Aorta (tissue), 5 donors: ENCODE data around the gene MGAM2. TPM values are rescaled to one million over a fixed set of nuclear protein-coding genes. Genes with fewer than 3 reads are reported as not detected.

ENCODE experiments used
- ATAC-seq: fragments of 200-7000 bp; cut with Tn5 transposase; one replicate; pipeline ENCODE4 v1.9.1; 2022; ENCODE audit warnings: moderate library complexity; ENCODE audit not compliant: low FRiP score
- DNase-seq, 2 donors: peaks; one replicate each; pipeline ENCODE4 v3.0.0-alpha.2; 2020
- H3K27ac ChIP-seq, 2 donors: one replicate each; pipeline ENCODE4 v1.5.1; 2013; ENCODE audit warnings: low read length in 2 of 2, mild to moderate bottlenecking in 2 of 2, moderate library complexity in 2 of 2, control low read depth in 1 of 2, inconsistent platforms in 1 of 2, low read depth in 1 of 2
- H3K27me3 ChIP-seq, 2 donors: one replicate each; pipeline ENCODE4 v1.6.1; 2013; ENCODE audit warnings: control low read depth in 1 of 2, low read length in 1 of 2, mild to moderate bottlenecking in 1 of 2, moderate library complexity in 1 of 2; ENCODE audit not compliant: insufficient read depth in 2 of 2, control insufficient read depth in 1 of 2
- H3K36me3 ChIP-seq, 2 donors: one replicate each; pipeline ENCODE4 v1.6.1; 2013; ENCODE audit warnings: control low read depth in 1 of 2, low read length in 1 of 2, mild to moderate bottlenecking in 1 of 2; ENCODE audit not compliant: insufficient read depth in 2 of 2, control insufficient read depth in 1 of 2
- H3K4me1 ChIP-seq, 2 donors: one replicate each; pipeline ENCODE4 v1.6.1; 2013; ENCODE audit warnings: low read length in 2 of 2, control low read depth in 1 of 2, mild to moderate bottlenecking in 1 of 2, moderate library complexity in 1 of 2; ENCODE audit not compliant: insufficient read depth in 2 of 2, control insufficient read depth in 1 of 2
- H3K4me3 ChIP-seq, 2 donors: one replicate each; pipeline ENCODE4 v1.5.1; 2013; ENCODE audit warnings: low read length in 2 of 2, control low read depth in 1 of 2, mild to moderate bottlenecking in 1 of 2
- H3K9me3 ChIP-seq: one replicate; pipeline ENCODE4 v1.6.1; 2013; ENCODE audit warnings: mild to moderate bottlenecking, low read length; ENCODE audit not compliant: control insufficient read depth
- WGBS, 2 donors: extraction: QIAGEN DNeasy Blood & Tissue Kit; methylation state at CpG; one replicate each; pipeline ENCODE4 v1.1.7; 2013; 5-methylcytosine and 5-hydroxymethylcytosine counted together
- intact Hi-C, 2 donors: fragments of 100-400 bp; cut with DNase I; formaldehyde crosslinking; loops; one replicate each; pipeline versions ENCODE4 v1.14.2 to v1.15.0; 2022
- long read RNA-seq, 2 donors: library from polyadenylated mRNA; unstranded; transcript quantifications; one replicate each; pipeline ENCODE4 v2.0.0, GENCODE V29; 2020 to 2021
- polyA plus RNA-seq, 2 donors: library from polyadenylated mRNA; stranded (reverse); fragments of 200-250 nt; gene quantifications; one replicate each; pipeline ENCODE4 v1.2.3, GENCODE V29; 2013
- total RNA-seq, 2 donors: library from RNA; stranded (reverse); fragmentation: NEBNext Ultra II Directional; extraction: Animal tissue kit (Norgen Biotek cat#: 25700); gene quantifications; one replicate each; pipeline ENCODE4 v1.2.1, GENCODE V29; 2021
- donor health status: healthy with polysubstance abuse.
- donor health status: Bipolar disorder and iron deficiency.
- donor health status: DM: no; HTN: no; CAD: no.
- donor health status: DM: no; HTN: no; CAD: no.
- donor health status: DM: yes; HTN: yes; CAD: no.

Gene MGAM2
- total RNA-seq (under 1 TPM; 0.12 to 0.65 TPM), polyA plus RNA-seq (1 to 10 TPM in 1 of 2 donors, under 1 TPM in 1; 0.03 to 1.4 TPM)
- long read RNA-seq, donor 1 = 0 reads
- long read RNA-seq, donor 2 = 0 reads

DNA sequence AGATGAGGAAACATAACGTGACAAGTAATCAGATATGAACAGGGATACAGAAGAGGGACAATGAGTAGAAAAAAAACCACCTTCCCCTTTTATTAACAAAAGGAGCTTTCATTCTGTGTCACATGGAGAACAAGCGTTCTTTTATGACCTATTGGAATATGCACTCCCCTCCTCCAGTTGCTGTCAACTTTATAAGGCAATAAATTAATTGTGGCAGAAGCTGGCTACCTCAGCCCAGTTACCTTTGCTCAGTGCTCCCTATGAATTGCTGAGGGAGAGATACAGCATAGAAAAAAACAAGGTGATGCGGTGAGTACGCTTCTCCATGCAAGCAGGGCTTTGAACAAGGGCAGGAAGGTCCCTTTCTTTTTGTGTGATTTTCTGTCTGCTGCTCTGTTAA is at the start of gene MGAM2:
MGAM2 (plus strand) TSS at position 220 of the 400 bp plus-strand sequence. CDS start 5,156 bp downstream, outside the sequence.
- ATAC-seq (no peak), DNase-seq (no peak)
- Histone ChIP-seq H3K27me3 (no peaks in the 10 kb centered on the region), H3K36me3 (no peaks in the 10 kb centered on the region), H3K4me1 (no peaks in the 10 kb centered on the region), H3K27ac (no peak within 1 kb of the TSS), H3K4me3 (no peak within 1 kb of the TSS), H3K9me3 (no peaks in the 10 kb centered on the region)
- WGBS, 2 donors = 78 to 83% methylated on average over 4 of the region's 4 CpGs
- intact Hi-C loops = no loop called here

- no peaks in the 10 kb centered on the region for H3K9me3 ChIP-seq
- no peaks in the 10 kb centered on the region for H3K4me1 ChIP-seq
- DNase-seq (no peak), ATAC-seq (no peak)
- H3K27ac ChIP-seq = no peak overlapping the region
- no peak overlapping the region for H3K4me3 ChIP-seq
- intact Hi-C loops = loop anchor here in 1 of 2 donors (1.0 kb wide), 1 partner anchor 32 kb away; no protein-coding TSS in a partner anchor
- H3K27me3 ChIP-seq = no peaks in the 10 kb centered on the region
- 49 to 57% methylated on average over 12 of the region's 12 CpGs for WGBS, 2 donors
- H3K36me3 ChIP-seq = no peaks in the 10 kb centered on the region
Measured at GRCh38 chr7:142063551-142064442, 47.7 kb upstream of the MGAM2 start.

DNA sequence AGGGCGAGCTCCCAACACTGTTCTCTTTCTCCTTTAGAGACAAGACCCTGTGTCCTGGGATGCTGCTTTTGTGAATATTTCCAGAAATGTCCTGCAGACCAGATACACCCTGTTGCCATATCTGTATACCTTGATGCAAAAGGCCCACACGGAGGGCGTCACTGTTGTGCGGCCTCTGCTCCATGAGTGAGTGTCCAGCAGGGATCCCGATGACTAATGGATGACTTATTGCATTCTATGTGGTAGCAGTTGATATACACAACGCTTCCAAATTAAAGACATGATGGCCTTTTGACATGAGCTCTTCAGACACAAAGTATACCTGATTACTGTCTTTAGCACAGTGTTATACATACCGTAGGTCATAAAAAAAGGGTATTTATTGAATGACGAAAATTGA is 45.0 kb upstream of the MGAM2 start:
- no peak for DNase-seq
- Histone ChIP-seq H3K27me3 (no peaks in the 10 kb centered on the region), H3K4me1 (no peaks in the 10 kb centered on the region), H3K4me3 (no peak overlapping the region), H3K27ac (no peak overlapping the region), H3K36me3 (no peaks in the 10 kb centered on the region), H3K9me3 (no peaks in the 10 kb centered on the region)
- WGBS, 2 donors = 93 to 96% methylated on average over 8 of the region's 8 CpGs
- intact Hi-C loops = no loop called here
- no peak for ATAC-seq

DNA sequence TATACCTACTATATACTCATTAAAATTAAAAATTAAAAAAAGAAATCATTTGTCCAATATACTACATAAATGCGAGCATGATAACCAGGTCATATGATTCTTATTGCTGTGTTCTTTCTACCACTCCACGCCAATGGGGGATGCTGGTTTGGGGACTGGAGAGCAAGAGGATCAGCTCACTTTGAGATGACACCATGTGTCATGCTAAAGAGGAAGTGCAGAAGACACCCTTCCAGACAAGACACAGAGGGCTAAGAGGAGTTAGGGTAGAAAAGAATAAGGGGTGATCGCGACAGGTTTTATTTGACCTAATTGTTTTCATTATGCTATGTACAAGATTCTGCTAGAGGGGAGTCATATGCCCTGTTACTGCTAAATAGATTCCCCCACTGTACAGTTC is 33.8 kb upstream of the MGAM2 start:
- no peaks in the 10 kb centered on the region for H3K4me1 ChIP-seq
- whole genome bisulfite sequencing, 2 donors = 97% methylated on average over 4 of the region's 4 CpGs
- H3K27me3 ChIP-seq = no peaks in the 10 kb centered on the region
- H3K36me3 ChIP-seq = no peaks in the 10 kb centered on the region
- H3K4me3 ChIP-seq = no peak overlapping the region
- H3K27ac ChIP-seq = no peak overlapping the region
- DNase-seq (no peak), ATAC-seq (no peak)
- H3K9me3 ChIP-seq = no peaks in the 10 kb centered on the region
- intact Hi-C loops = no loop called here

GRCh38 chr7:142083605-142084004 is 27.9 kb upstream of the MGAM2 start:
- DNase-seq = no peak
- Histone ChIP-seq H3K36me3 (no peaks in the 10 kb centered on the region), H3K9me3 (peaks cover 3% of the 10 kb centered on the region), H3K4me1 (peaks cover 0 to 1% of the 10 kb centered on the region in 2 donors), H3K27me3 (no peaks in the 10 kb centered on the region), H3K4me3 (no peak overlapping the region), H3K27ac (no peak overlapping the region)
- intact Hi-C loops = loop anchor here in 1 of 2 donors (10.0 kb wide), 1 partner anchor 109 kb away; the partner anchor contains the start of gene TAS2R38
- no peak for ATAC-seq
- 92 to 94% methylated on average over 1 of the region's 1 CpG for WGBS, 2 donors

DNA sequence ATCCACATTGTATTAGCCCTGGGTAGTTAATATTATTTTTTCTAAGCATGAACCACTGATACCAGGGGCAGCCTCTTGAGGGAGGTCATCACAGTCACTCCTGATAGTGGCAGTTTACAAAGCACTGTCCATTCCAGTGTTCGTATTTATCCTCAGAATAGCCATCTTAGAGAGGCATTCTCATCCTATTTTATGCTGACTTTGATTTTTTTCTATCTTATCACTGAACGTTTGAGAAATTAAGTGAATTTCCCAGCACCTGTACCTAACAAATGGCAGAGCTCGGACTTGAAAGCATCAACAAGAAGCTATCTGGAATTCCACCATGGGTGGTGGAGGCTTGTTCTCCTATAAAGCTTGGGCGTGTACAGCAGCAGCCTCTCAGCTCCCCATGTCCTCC is 26.1 kb upstream of the MGAM2 start:
- WGBS, 2 donors = 87 to 88% methylated on average over 4 of the region's 4 CpGs

DNA sequence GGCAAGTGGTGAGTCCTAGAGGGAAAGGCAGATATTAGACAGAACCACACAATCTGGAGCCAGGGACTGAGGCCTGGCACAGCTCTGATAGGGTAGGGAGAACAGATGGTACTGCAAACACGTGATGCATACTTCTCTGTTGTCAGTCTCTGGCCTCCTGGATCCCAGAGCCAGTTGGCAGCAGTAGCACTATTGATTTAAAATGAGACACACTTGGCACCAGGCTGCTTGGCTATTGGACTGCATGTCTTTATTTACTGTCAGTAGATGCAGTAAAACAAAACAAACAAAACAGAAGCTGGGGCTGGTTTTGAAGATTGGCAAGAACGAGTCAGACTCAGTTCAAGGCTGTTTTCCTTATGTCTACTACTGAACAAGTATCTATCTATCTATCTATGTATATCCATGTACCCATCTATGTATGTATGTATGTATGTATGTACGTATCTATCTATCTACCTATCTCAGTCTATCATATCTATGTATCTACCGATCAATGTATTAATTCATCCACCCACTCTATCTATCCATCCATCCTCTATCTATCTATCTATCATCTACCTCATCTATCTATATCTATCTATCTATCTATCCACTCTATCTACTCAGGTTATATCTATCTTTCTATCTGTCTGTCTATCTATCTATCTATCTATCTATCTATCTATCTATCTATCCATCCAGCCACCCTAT is 23.4 kb upstream of the MGAM2 start:
- 64 to 73% methylated on average over 4 of the region's 4 CpGs for WGBS, 2 donors
- Histone ChIP-seq H3K4me1 (peaks cover 0 to 1% of the 10 kb centered on the region in 2 donors), H3K36me3 (no peaks in the 10 kb centered on the region), H3K27ac (no peak overlapping the region), H3K9me3 (peaks cover 3% of the 10 kb centered on the region), H3K4me3 (no peak overlapping the region), H3K27me3 (no peaks in the 10 kb centered on the region)
- ATAC-seq (no peak), DNase-seq (no peak)
- intact Hi-C loops = loop anchor here in 1 of 2 donors (10.0 kb wide), 1 partner anchor 113 kb away; the partner anchor contains the start of gene TAS2R38

More for the DNA sequence above, 26.1 kb upstream of the MGAM2 start:
- Histone ChIP-seq H3K27ac (no peak overlapping the region), H3K9me3 (peaks cover 3% of the 10 kb centered on the region), H3K27me3 (no peaks in the 10 kb centered on the region), H3K4me1 (peaks cover 0 to 1% of the 10 kb centered on the region in 2 donors), H3K36me3 (no peaks in the 10 kb centered on the region), H3K4me3 (no peak overlapping the region)
- ATAC-seq (no peak), DNase-seq (no peak)
- intact Hi-C loops = loop anchor here in 1 of 2 donors (10.0 kb wide), 1 partner anchor 111 kb away; the partner anchor contains the start of gene TAS2R38

- intact Hi-C loops = loop anchor here in 1 of 2 donors (10.0 kb wide), 1 partner anchor 114 kb away; the partner anchor contains the start of gene TAS2R38
- no peak for DNase-seq
- 96 to 100% methylated on average over 2 of the region's 2 CpGs for WGBS, 2 donors
- no peak for ATAC-seq
- Histone ChIP-seq H3K27me3 (no peaks in the 10 kb centered on the region), H3K9me3 (peaks cover 3% of the 10 kb centered on the region), H3K27ac (no peak overlapping the region), H3K4me3 (no peak overlapping the region), H3K36me3 (no peaks in the 10 kb centered on the region), H3K4me1 (peaks cover 0 to 1% of the 10 kb centered on the region in 2 donors)
Measured at GRCh38 chr7:142089035-142089434, 22.5 kb upstream of the MGAM2 start.
